Erythroblast (primary cell): ENCODE data around the gene C1QTNF5.

Experiments used
- GATA1 ChIP-seq: IDR thresholded peaks from 2 replicates; pipeline ENCODE4 v1.6.1; 2011; ENCODE audit warnings: low read depth, mild to moderate bottlenecking, control low read depth, low read length, moderate library complexity
- POLR2A ChIP-seq: IDR thresholded peaks from 2 replicates; pipeline ENCODE4 v1.6.1; 2011; ENCODE audit warnings: mild to moderate bottlenecking, low read length

GRCh38 chr11:119310682-119311052, 30.0 kb downstream of the C1QTNF5 start:
- no peak for TF ChIP-seq POLR2A
- TF ChIP-seq GATA1, result no peak
